NCI-H2171 treated with DMSO at 0.1 percent for 48 hours (cell line): ENCODE data around the gene ARL6IP4.

Experiments used
- DNase-seq: peaks from one replicate; lab custom pipeline; 2025; lab: John Stamatoyannopoulos, UW

ARL6IP4 gene

GRCh38 chr12:122990961-122991622, 10.6 kb downstream of the ARL6IP4 start:
- no peak for DNase-seq

- no peak for DNase-seq
Measured at GRCh38 chr12:122991623-122992275, 11.3 kb downstream of the ARL6IP4 start.

GRCh38 chr12:122992386-122992785, 11.9 kb downstream of the ARL6IP4 start:
- DNase-seq, result no peak

GRCh38 chr12:122994140-122994675, 13.7 kb downstream of the ARL6IP4 start:
- DNase-seq, result no peak

GRCh38 chr12:122994781-122995502, 14.5 kb downstream of the ARL6IP4 start:
- DNase-seq, result no peak

GRCh38 chr12:122995503-122996187, 15.2 kb downstream of the ARL6IP4 start:
- no peak for DNase-seq

GRCh38 chr12:122996188-122996601, 15.7 kb downstream of the ARL6IP4 start:
- no peak for DNase-seq

GRCh38 chr12:122996621-122997342, 16.3 kb downstream of the ARL6IP4 start:
- no peak for DNase-seq

- no peak for DNase-seq
Measured at GRCh38 chr12:122997343-122998250, 17.1 kb downstream of the ARL6IP4 start.

- no peak for DNase-seq
Measured at GRCh38 chr12:122998316-122998715, 17.8 kb downstream of the ARL6IP4 start.

- no peak for DNase-seq
Measured at GRCh38 chr12:122999196-122999946, 18.9 kb downstream of the ARL6IP4 start.

- DNase-seq, result no peak
Measured at GRCh38 chr12:122999986-123000420, 19.5 kb downstream of the ARL6IP4 start.

GRCh38 chr12:123000578-123000977, 20.1 kb downstream of the ARL6IP4 start:
- no peak for DNase-seq

GRCh38 chr12:123001464-123001863, 21.0 kb downstream of the ARL6IP4 start:
- no peak for DNase-seq

GRCh38 chr12:123003257-123003656, 22.8 kb downstream of the ARL6IP4 start:
- no peak for DNase-seq

- DNase-seq, result no peak
Measured at GRCh38 chr12:123004287-123004686, 23.8 kb downstream of the ARL6IP4 start.

GRCh38 chr12:123005081-123005626, 24.7 kb downstream of the ARL6IP4 start:
- no peak for DNase-seq

- DNase-seq, result no peak
Measured at GRCh38 chr12:123006977-123007376, 26.5 kb downstream of the ARL6IP4 start.

- DNase-seq, result no peak
Measured at GRCh38 chr12:123010110-123010509, 29.6 kb downstream of the ARL6IP4 start.
